Fibroblast of lung (primary cell): ENCODE data around the gene TOLLIP.

ENCODE experiments used
- EZH2 ChIP-seq: IDR thresholded peaks from 2 replicates; pipeline ENCODE4 v1.5.1; 2012; ENCODE audit warnings: low read length, control low read depth, mild to moderate bottlenecking; ENCODE audit errors: missing control alignments
- TF ChIP-seq, protein P1 (sequence below), 2 donors: IDR thresholded peaks in 1 of 2; conservative IDR thresholded peaks in 1 of 2; 1 replicate in 1 of 2; 2 replicates in 1 of 2; pipeline ENCODE4 v1.5.1; 2011 to 2012; ENCODE audit warnings: low read length in 2 of 2, control low read depth in 1 of 2, inconsistent platforms in 1 of 2, low read depth in 1 of 2, mild to moderate bottlenecking in 1 of 2

DNA sequence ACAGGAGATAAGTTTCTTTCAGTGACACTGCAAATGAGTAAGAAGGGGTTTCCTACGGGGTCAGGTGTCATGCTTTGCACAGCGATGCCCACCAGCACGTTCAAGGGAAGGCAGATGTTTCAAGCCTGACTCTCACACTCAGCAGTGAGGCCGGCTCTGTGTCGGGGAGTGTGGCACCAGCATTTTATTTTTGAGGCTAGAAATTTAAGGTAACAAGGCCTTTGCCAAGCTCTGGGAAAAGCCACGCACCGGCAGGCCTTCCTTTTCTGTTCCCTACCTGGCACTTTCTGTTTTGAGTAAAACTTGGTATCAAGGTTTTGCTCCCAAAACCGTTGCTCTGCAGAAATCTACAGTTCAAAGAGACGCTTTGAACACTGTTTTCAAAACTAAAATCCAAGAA, 38.0 kb downstream of the TOLLIP start:
- TF ChIP-seq, protein P1, sequence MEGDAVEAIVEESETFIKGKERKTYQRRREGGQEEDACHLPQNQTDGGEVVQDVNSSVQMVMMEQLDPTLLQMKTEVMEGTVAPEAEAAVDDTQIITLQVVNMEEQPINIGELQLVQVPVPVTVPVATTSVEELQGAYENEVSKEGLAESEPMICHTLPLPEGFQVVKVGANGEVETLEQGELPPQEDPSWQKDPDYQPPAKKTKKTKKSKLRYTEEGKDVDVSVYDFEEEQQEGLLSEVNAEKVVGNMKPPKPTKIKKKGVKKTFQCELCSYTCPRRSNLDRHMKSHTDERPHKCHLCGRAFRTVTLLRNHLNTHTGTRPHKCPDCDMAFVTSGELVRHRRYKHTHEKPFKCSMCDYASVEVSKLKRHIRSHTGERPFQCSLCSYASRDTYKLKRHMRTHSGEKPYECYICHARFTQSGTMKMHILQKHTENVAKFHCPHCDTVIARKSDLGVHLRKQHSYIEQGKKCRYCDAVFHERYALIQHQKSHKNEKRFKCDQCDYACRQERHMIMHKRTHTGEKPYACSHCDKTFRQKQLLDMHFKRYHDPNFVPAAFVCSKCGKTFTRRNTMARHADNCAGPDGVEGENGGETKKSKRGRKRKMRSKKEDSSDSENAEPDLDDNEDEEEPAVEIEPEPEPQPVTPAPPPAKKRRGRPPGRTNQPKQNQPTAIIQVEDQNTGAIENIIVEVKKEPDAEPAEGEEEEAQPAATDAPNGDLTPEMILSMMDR (conservative IDR thresholded peaks at IDR 0.05 in 1 of 2, IDR thresholded peaks at IDR 0.05 in 1 of 2; ENCODE audit: low read depth in 1 of 2, low read length in 2 of 2) = no peak
- TF ChIP-seq EZH2 = no peak
